H9 (cell line): ENCODE data around the gene NR0B2. TPM values are rescaled to one million over a fixed set of nuclear protein-coding genes. Genes with fewer than 3 reads are reported as not detected.

Experiments
- DNase-seq: peaks from one replicate; pipeline ENCODE4 v3.0.0-alpha.2; 2017
- H2AFZ ChIP-seq: one replicate; pipeline ENCODE4 v1.6.1; 2013; ENCODE audit warnings: mild to moderate bottlenecking, low read length, control low read depth, moderate library complexity
- H2AK5ac ChIP-seq: 2 replicates; pipeline ENCODE4 v1.6.1; 2013; ENCODE audit warnings: low read length, control low read depth, mixed read lengths; ENCODE audit not compliant: insufficient read length
- H2BK120ac ChIP-seq: one replicate; pipeline ENCODE4 v1.6.1; 2013; ENCODE audit warnings: low read depth, mild to moderate bottlenecking, low read length, control low read depth, inconsistent platforms; ENCODE audit not compliant: poor library complexity, severe bottlenecking
- H2BK12ac ChIP-seq: 2 replicates; pipeline ENCODE4 v1.6.1; 2013; ENCODE audit warnings: low read length, control low read depth, mixed read lengths, low read depth; ENCODE audit not compliant: insufficient read length
- H2BK15ac ChIP-seq: 2 replicates; pipeline ENCODE4 v1.6.1; 2013; ENCODE audit warnings: low read depth, low read length, control low read depth
- H2BK20ac ChIP-seq: one replicate; pipeline ENCODE4 v1.6.1; 2013; ENCODE audit warnings: low read depth, mild to moderate bottlenecking, low read length, control low read depth, inconsistent platforms; ENCODE audit not compliant: poor library complexity, severe bottlenecking
- H2BK5ac ChIP-seq: 2 replicates; pipeline ENCODE4 v1.6.1; 2013; ENCODE audit warnings: low read length, control low read depth, mixed read lengths; ENCODE audit not compliant: insufficient read length
- H3K14ac ChIP-seq: 2 replicates; pipeline ENCODE4 v1.6.1; 2013; ENCODE audit warnings: low read length, control low read depth; ENCODE audit not compliant: insufficient read depth
- H3K18ac ChIP-seq: 2 replicates; pipeline ENCODE4 v1.6.1; 2013; ENCODE audit warnings: low read depth, mild to moderate bottlenecking, mixed read lengths, low read length, control low read depth; ENCODE audit not compliant: insufficient read length
- H3K23ac ChIP-seq: 2 replicates; pipeline ENCODE4 v1.6.1; 2013; ENCODE audit warnings: low read length, control low read depth, mixed read lengths, low read depth; ENCODE audit not compliant: insufficient read length
- H3K23me2 ChIP-seq: 2 replicates; pipeline ENCODE4 v1.6.1; 2013; ENCODE audit warnings: low read depth, mild to moderate bottlenecking, mixed read lengths, low read length, control low read depth; ENCODE audit not compliant: insufficient read length, poor library complexity, severe bottlenecking
- H3K27ac ChIP-seq: 2 replicates; pipeline ENCODE4 v1.5.1; 2013; ENCODE audit warnings: low read length, control low read depth, mixed read lengths, low read depth; ENCODE audit not compliant: insufficient read length
- H3K27me3 ChIP-seq: 2 replicates; pipeline ENCODE4 v1.6.1; 2013; ENCODE audit warnings: low read length, control low read depth, inconsistent platforms; ENCODE audit not compliant: insufficient read depth
- H3K4ac ChIP-seq: 2 replicates; pipeline ENCODE4 v1.6.1; 2013; ENCODE audit warnings: low read depth, mild to moderate bottlenecking, control low read depth, inconsistent platforms, low read length, moderate library complexity
- H3K4me1 ChIP-seq: 2 replicates; pipeline ENCODE4 v1.6.1; 2013; ENCODE audit warnings: low read length, control low read depth, inconsistent platforms; ENCODE audit not compliant: insufficient read depth
- H3K4me2 ChIP-seq: 2 replicates; pipeline ENCODE4 v1.6.1; 2013; ENCODE audit warnings: low read length, control low read depth, mixed read lengths; ENCODE audit not compliant: insufficient read length, insufficient read depth
- H3K56ac ChIP-seq: 2 replicates; pipeline ENCODE4 v1.6.1; 2013; ENCODE audit warnings: low read depth, mild to moderate bottlenecking, mixed read lengths, low read length, control low read depth; ENCODE audit not compliant: insufficient read length
- H3K79me1 ChIP-seq: 2 replicates; pipeline ENCODE4 v1.6.1; 2013; ENCODE audit warnings: low read depth, mild to moderate bottlenecking, moderate library complexity, low read length, control low read depth, inconsistent platforms; ENCODE audit not compliant: insufficient read depth, poor library complexity, severe bottlenecking
- H3K79me2 ChIP-seq: 2 replicates; pipeline ENCODE4 v1.6.1; 2013; ENCODE audit warnings: low read length, control low read depth, inconsistent platforms; ENCODE audit not compliant: insufficient read depth
- H3K9ac ChIP-seq: 2 replicates; pipeline ENCODE4 v1.6.1; 2013; ENCODE audit warnings: low read length, control low read depth, mixed read lengths; ENCODE audit not compliant: insufficient read length; ENCODE audit errors: extremely low read depth
- H3K9me3 ChIP-seq: one replicate; pipeline ENCODE4 v1.6.1; 2013; ENCODE audit warnings: low read depth, low read length, inconsistent platforms; ENCODE audit not compliant: control insufficient read depth
- H3T11ph ChIP-seq: one replicate; pipeline ENCODE4 v1.6.1; 2013; ENCODE audit warnings: mild to moderate bottlenecking, low read length, control low read depth, inconsistent platforms
- H4K20me1 ChIP-seq: one replicate; pipeline ENCODE4 v1.6.1; 2013; ENCODE audit not compliant: control insufficient read depth, insufficient read length, insufficient read depth
- H4K5ac ChIP-seq: 2 replicates; pipeline ENCODE4 v1.6.1; 2013; ENCODE audit warnings: low read depth, mild to moderate bottlenecking, mixed read lengths, low read length, control low read depth; ENCODE audit not compliant: insufficient read length
- H4K8ac ChIP-seq: replicated peaks from 2 replicates; pipeline ENCODE4 v1.6.1; 2013; ENCODE audit warnings: low read length, control low read depth, mixed read lengths, low read depth; ENCODE audit not compliant: insufficient read length
- H4K91ac ChIP-seq: 2 replicates; pipeline ENCODE4 v1.6.1; 2013; ENCODE audit warnings: low read depth, mild to moderate bottlenecking, moderate library complexity, mixed read lengths, low read length, control low read depth; ENCODE audit not compliant: insufficient read length
- H3K27ac Mint-ChIP-seq, 3 experiments: 2 replicates in 2 of 3; 3 replicates in 1 of 3; pipeline ENCODE4 v1.8.0; 2020 to 2021; ENCODE audit warnings: mixed read lengths in 3 of 3, mild to moderate bottlenecking in 1 of 3, moderate library complexity in 1 of 3
- H3K27me3 Mint-ChIP-seq: 2 replicates; pipeline ENCODE4 v1.8.0; 2021; ENCODE audit warnings: low read depth, mild to moderate bottlenecking, moderate library complexity, mixed read lengths
- H3K36me3 Mint-ChIP-seq, 3 experiments: 2 replicates in 2 of 3; 3 replicates in 1 of 3; pipeline ENCODE4 v1.8.0; 2020 to 2021; ENCODE audit warnings: low read depth in 3 of 3, mixed read lengths in 3 of 3; ENCODE audit not compliant: insufficient read depth in 1 of 3
- H3K4me1 Mint-ChIP-seq, 2 experiments: 2 replicates each; pipeline ENCODE4 v1.8.0; 2020; ENCODE audit warnings: mixed read lengths in 2 of 2
- H3K4me3 Mint-ChIP-seq, 2 experiments: 2 replicates in 1 of 2; 3 replicates in 1 of 2; pipeline ENCODE4 v1.8.0; 2020 to 2021; ENCODE audit warnings: mild to moderate bottlenecking in 2 of 2, mixed read lengths in 2 of 2, moderate library complexity in 1 of 2
- H3K9me3 Mint-ChIP-seq, 2 experiments: 2 replicates in 1 of 2; 3 replicates in 1 of 2; pipeline ENCODE4 v1.8.0; 2020; ENCODE audit warnings: mild to moderate bottlenecking in 2 of 2, mixed read lengths in 2 of 2, moderate library complexity in 1 of 2
- CTCF ChIP-seq: fragments of 200-600 bp; sonication (generic); conservative IDR thresholded peaks from 3 replicates; pipeline ENCODE4 v1.8.0; 2021; ENCODE audit warnings: antibody characterized with exemption, mild to moderate bottlenecking
- WGBS: extraction: QIAGEN DNeasy Blood & Tissue Kit; methylation state at CpG from one replicate; pipeline ENCODE4 v1.1.7; 2013; ENCODE audit warnings: missing lambda C conversion rate, low lambda C conversion rate, mixed read lengths; ENCODE audit not compliant: insufficient read length; ENCODE audit errors: extremely low coverage; 5-methylcytosine and 5-hydroxymethylcytosine counted together
- total RNA-seq: library from RNA; stranded (reverse); gene quantifications from 2 replicates; pipeline ENCODE4 v1.2.1, GENCODE V29; 2021

Gene NR0B2
- total RNA-seq, 1 experiment from 2014 or later: not detected

GRCh38 chr1:26953374-26953773 is 39.6 kb upstream of the NR0B2 start:
- WGBS: no CpG with 5 or more reads among the region's 5 CpGs

More at GRCh38 chr1:26953374-26953773, 39.6 kb upstream of the NR0B2 start:
- H3K4me1 Mint-ChIP-seq: no peaks in the 10 kb centered on the region
- no peaks in the 10 kb centered on the region for H3K27me3 Mint-ChIP-seq
- no peak overlapping the region for H2BK15ac ChIP-seq
- no peak overlapping the region for H3K23ac ChIP-seq
- no peak overlapping the region for H4K5ac ChIP-seq
- peaks cover 6% of the 10 kb centered on the region for H3K79me1 ChIP-seq
- no peak overlapping the region for H2BK20ac ChIP-seq
- no peak overlapping the region for H2BK12ac ChIP-seq
- H3K14ac ChIP-seq: no peak overlapping the region
- no peak overlapping the region for H3K9ac ChIP-seq
- no peaks in the 10 kb centered on the region for H4K20me1 ChIP-seq
- peaks cover 4 to 48% (median 41%) of the 10 kb centered on the region in 3 experiments; a peak in 5 of 7 replicates for H3K36me3 Mint-ChIP-seq
- DNase-seq: no peak
- H3K4me3 Mint-ChIP-seq: no peak overlapping the region
- no peaks in the 10 kb centered on the region for H3K23me2 ChIP-seq
- no peak overlapping the region for H2BK5ac ChIP-seq
- H2BK120ac ChIP-seq: no peak overlapping the region
- no peak overlapping the region for H3K4me2 ChIP-seq
- H3K9me3 ChIP-seq: no peaks in the 10 kb centered on the region
- no peak overlapping the region for H4K8ac ChIP-seq
- H3K79me2 ChIP-seq: no peaks in the 10 kb centered on the region; the same call in 1 of the 2 replicates
- H3K56ac ChIP-seq: no peak overlapping the region
- no peak overlapping the region for H3K27ac Mint-ChIP-seq
- H4K91ac ChIP-seq: no peak overlapping the region
- H3K4ac ChIP-seq: no peak overlapping the region
- H2AFZ ChIP-seq: no peak overlapping the region
- H3K9me3 Mint-ChIP-seq: peaks cover 4 to 5% of the 10 kb centered on the region in 2 experiments; a peak in 2 of 5 replicates
- H3K27ac ChIP-seq: no peak overlapping the region
- H3K4me1 ChIP-seq: no peaks in the 10 kb centered on the region
- no peak overlapping the region for H2AK5ac ChIP-seq
- H3K27me3 ChIP-seq: no peaks in the 10 kb centered on the region
- H3T11ph ChIP-seq: no peak overlapping the region
- no peak for TF ChIP-seq CTCF
- no peak overlapping the region for H3K18ac ChIP-seq
